Effector memory CD4-positive, alpha-beta T cell (primary cell): ENCODE measurements around the gene ERH.

Source experiments
- DNase-seq, 3 donors: peaks; one replicate each; pipeline ENCODE4 v3.0.0-alpha.2; 2020
- H3K27ac ChIP-seq: 2 replicates; pipeline ENCODE4 v1.7.0; 2013; ENCODE audit warnings: mild to moderate bottlenecking, low read length, moderate library complexity; ENCODE audit not compliant: insufficient read depth, poor library complexity, severe bottlenecking
- H3K27me3 ChIP-seq: replicated peaks from 2 replicates; pipeline ENCODE4 v1.7.0; 2013; ENCODE audit warnings: mild to moderate bottlenecking, low read length; ENCODE audit not compliant: insufficient read depth, control insufficient read depth, poor library complexity, severe bottlenecking
- H3K36me3 ChIP-seq: 2 replicates; pipeline ENCODE4 v1.7.0; 2013; ENCODE audit warnings: mild to moderate bottlenecking, low read length, moderate library complexity; ENCODE audit not compliant: control insufficient read depth, insufficient read depth
- H3K4me1 ChIP-seq: 2 replicates; pipeline ENCODE4 v1.7.0; 2013; ENCODE audit warnings: low read length, mild to moderate bottlenecking; ENCODE audit not compliant: control insufficient read depth, insufficient read depth, poor library complexity, severe bottlenecking
- H3K4me3 ChIP-seq: 2 replicates; pipeline ENCODE4 v1.7.0; 2013; ENCODE audit warnings: low read length, low read depth, mild to moderate bottlenecking; ENCODE audit not compliant: insufficient read depth, poor library complexity, severe bottlenecking
- H3K9me3 ChIP-seq: 2 replicates; pipeline ENCODE4 v1.7.0; 2013; ENCODE audit warnings: mild to moderate bottlenecking, low read length, moderate library complexity; ENCODE audit not compliant: control insufficient read depth

ERH gene

GRCh38 chr14:69334576-69334975, 63.5 kb downstream of the ERH start:
- Histone ChIP-seq H3K27me3 (no peaks in the 10 kb centered on the region), H3K9me3 (no peaks in the 10 kb centered on the region), H3K27ac (no peak overlapping the region), H3K4me3 (no peak overlapping the region), H3K36me3 (no peaks in the 10 kb centered on the region), H3K4me1 (no peaks in the 10 kb centered on the region)
- DNase-seq = no peak

- Histone ChIP-seq H3K27me3 (no peaks in the 10 kb centered on the region), H3K9me3 (no peaks in the 10 kb centered on the region), H3K4me3 (no peak overlapping the region), H3K36me3 (no peaks in the 10 kb centered on the region), H3K4me1 (no peaks in the 10 kb centered on the region), H3K27ac (no peak overlapping the region)
- no peak for DNase-seq
These were observed 64.2 kb downstream of the ERH start for GRCh38 chr14:69333791-69334337.

- no peaks in the 10 kb centered on the region for H3K9me3 ChIP-seq
- H3K4me3 ChIP-seq = no peak overlapping the region
- no peak overlapping the region for H3K27ac ChIP-seq
- DNase-seq = no peak
- H3K27me3 ChIP-seq = no peaks in the 10 kb centered on the region
- H3K4me1 ChIP-seq = no peaks in the 10 kb centered on the region
- H3K36me3 ChIP-seq = no peaks in the 10 kb centered on the region
These were observed 65.2 kb downstream of the ERH start for GRCh38 chr14:69332782-69333395.

- no peak overlapping the region for H3K4me3 ChIP-seq
- H3K27me3 ChIP-seq = no peaks in the 10 kb centered on the region
These were observed 66.9 kb downstream of the ERH start for GRCh38 chr14:69331206-69331605.

More at GRCh38 chr14:69331206-69331605, 66.9 kb downstream of the ERH start:
- no peaks in the 10 kb centered on the region for H3K36me3 ChIP-seq
- H3K4me1 ChIP-seq = no peaks in the 10 kb centered on the region
- no peak for DNase-seq
- H3K27ac ChIP-seq = no peak overlapping the region
- no peaks in the 10 kb centered on the region for H3K9me3 ChIP-seq
